ENCODE results near the gene INPP4B.

Gene INPP4B

DNA sequence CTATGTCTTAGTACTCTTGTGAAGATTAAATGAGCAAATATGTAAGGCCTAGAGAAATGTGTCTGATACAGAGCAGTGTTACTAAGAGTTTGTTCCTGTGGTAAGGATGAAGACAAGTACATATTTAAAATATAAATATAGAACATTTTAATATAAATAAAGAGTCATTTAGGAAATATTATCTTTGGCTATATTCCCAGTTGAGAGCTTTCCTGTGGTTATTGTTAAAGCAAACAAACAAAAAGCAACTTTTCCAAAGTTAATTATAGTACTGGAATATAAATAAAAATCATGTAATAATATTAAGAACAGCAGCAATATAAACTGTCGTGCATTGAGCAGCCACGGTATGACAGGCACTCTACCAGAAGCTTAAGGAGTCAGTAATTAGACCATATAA, 472.5 kb downstream of the INPP4B start:
- no peak for DNase-seq (ENCODE audit: low spot score)

DNA sequence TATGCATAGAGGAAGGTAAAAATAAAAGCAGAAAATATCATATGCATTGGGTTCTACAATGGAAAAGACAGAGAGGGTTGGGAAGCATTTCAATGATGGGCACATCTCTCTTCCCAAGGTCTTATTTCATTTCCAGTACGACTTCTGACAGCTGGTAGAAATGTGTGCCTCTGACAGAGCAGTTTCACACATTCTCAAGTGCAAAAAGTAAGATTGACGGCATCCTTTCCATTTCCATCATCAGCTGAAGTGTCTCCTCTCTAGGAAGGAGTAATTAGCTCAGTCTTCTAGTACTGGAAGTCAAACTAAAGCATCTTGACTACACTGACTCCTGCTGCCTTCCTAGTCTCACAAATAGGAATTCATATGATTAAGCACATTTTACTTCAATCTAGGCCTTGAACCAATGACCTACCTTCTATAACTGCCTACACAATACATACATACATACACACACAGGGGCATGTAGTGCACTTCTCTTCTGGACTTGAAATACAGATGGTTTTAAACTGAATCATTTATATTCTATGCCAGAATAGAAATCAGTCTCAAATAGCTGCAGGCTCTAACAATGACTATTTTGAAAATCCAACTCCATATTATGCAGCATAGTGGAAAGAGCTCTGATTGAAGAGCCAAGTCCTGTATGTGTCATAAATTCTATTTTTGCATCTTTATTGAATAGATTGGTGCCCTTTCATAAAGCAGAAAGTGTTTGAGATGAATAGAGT, 473.4 kb downstream of the INPP4B start:
- no peak for DNase-seq (ENCODE audit: low spot score)

DNA sequence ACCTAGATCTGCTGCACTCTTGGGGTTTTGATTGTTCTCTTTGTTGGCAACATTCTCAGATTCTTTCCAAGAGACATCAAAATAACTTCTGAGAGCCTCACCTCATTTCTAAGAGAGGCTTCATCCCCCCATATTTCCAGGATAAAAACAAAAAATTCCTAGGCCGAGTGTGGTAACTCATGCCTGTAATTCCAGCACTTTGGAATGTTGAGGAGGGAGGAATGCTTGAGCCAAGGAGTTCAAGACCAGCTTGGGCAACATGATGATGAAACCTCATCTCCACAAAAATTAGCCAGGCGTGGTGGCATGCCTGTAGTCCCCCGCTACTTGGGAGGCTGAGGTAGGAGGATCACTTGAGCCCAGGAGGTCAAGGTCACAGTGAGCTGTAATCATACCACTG, 477.0 kb downstream of the INPP4B start:
- no peak for DNase-seq (ENCODE audit: low spot score)

DNA sequence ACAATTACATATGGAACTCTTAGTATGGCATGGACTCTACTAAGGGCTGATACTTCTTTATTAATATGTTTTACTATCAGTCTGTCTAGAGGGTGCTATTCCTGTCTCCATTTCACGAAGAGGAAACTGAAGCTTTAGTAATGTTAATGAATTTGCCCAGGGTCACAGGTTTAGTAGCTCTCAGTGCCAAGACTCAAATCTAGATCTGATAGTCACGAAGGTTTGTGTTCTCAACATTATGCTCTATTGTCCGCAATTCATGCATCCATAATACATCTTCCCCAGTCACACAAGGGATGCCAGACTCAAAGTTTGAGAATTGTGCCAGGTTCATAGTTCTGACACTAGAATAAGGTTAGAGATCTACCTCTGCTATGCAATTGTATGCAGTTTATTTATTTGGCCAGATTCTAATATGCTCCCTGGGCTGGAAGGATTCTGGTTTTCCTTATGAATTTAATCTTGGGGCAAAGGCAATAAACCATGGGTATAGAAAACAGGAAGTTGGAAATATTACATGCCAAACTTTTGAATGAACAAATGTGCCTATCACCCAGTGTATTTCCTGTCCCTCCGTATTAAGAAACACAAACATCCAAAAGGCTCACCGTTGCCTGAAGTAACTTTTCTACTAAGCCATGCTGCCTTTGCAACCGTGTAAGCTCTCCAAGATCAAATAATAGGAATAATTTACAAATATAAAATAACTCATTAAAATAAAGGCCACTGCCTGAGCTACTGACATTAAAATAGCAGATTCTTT, 478.5 kb downstream of the INPP4B start:
- no peak for DNase-seq (ENCODE audit: low spot score)

DNA sequence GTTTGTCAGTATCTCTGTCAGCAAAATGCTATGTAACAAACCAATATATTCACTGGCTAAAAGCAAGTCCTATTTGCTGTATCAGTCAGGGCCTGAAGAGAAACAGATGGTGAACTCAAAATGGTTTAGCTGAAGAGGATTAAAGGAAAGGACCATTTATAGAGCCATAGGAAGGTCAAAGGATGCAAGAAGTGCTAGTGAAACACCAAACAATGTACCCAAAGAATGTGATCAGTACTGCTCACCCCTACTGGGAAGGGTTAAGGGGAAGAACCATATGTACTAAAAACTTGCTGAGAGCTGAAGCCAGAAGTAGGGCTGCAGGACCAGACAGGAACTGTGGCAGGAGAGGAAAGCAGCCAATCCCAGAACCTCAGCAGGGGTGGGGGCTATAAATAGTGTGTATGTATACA, 479.3 kb downstream of the INPP4B start:
- DNase-seq (ENCODE audit: low spot score): no peak

DNA sequence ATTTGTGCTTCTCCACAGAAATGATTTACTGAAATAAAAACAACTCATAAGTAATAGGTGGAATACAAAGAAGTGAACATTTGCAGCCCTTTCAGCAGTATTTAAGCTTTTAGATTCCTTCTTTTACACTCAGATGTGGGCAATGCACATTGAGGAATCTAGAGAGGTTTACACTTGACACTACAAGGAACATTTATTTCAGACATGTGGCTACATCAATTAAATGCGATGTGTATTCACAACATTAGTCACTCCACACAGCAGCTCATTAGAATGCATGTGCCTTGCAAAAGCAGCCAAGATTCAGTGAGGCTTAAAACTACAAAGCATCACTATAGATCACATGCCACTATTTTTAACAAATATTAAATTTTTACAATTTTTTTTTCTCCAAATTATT, 480.7 kb downstream of the INPP4B start:
- DNase-seq (ENCODE audit: low spot score): no peak

DNA sequence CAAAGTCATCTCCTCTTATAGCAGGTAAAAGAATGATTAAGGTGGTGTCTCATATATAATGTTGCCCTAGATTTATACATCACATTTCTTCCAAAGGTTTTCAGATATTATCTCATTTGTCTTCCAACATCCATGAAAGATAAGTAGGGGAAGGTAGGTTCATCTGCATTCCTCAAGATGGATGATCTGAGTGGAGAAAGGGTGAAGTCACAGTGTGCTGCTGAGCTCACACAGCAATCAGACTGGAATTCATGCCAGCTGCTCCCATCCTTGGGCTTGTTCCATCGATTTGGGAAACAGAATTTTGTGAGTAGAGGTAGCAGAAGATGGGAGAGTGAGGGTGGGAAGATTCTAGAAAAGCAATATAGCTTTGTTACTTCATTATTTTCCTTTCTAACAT, 482.4 kb downstream of the INPP4B start:
- no peak for DNase-seq (ENCODE audit: low spot score)

DNA sequence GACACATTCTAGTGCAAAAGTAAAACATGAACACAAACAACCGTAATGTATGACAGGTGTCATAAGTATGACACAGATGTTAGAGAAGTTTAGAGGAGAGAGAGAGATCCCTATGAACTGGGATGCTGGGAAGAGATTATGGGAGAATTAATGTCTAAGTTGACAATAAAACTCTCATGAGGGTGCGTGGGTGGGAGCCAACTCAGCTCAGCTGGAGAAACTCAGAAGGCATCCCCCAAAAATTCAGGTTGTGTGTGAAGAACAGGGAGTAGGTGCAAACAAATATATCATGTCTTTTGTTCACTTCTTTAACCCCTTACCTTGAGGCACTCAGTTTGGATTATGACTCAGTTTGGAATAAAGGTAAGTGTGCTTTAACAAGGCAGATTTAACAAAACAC, 484.1 kb downstream of the INPP4B start:
- no peak for DNase-seq (ENCODE audit: low spot score)

DNA sequence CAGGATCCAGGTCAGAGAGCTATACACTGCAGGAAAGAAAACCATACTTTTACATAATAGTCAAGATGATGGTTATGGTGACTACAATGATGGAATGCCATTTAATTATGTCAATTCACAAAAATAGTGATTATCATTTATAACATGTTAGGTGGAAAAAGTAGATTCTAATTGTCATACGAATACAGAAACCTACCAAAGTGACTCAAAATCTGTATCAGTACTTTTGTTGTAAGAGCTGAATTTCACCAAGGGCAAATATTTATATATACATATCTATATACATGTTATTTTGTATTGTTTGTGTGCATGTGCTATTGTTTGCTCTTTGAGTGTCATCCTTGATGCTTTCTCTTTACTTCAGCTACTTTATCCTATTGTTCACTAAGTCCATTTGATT, 485.4 kb downstream of the INPP4B start:
- DNase-seq (ENCODE audit: low spot score): no peak

DNA sequence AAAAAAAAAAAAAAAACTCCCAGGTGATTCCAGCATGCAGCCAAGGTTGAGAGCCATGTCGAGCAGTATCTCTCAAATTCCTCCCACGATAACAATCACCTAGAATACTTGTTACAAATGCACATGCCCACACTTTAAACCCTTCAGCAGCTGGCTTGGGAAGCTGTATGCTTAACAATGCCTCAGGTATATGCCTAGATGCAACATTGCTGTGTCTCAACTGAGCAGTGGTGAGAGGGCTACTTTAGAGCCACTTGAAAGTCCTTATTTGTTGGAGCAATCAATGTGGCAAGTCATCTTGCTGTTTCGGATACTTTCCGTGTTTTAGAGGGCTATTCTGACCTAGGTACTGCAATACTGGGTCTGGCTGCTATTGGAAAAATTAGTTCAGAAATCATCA, 487.4 kb downstream of the INPP4B start:
- DNase-seq (ENCODE audit: low spot score): no peak

DNA sequence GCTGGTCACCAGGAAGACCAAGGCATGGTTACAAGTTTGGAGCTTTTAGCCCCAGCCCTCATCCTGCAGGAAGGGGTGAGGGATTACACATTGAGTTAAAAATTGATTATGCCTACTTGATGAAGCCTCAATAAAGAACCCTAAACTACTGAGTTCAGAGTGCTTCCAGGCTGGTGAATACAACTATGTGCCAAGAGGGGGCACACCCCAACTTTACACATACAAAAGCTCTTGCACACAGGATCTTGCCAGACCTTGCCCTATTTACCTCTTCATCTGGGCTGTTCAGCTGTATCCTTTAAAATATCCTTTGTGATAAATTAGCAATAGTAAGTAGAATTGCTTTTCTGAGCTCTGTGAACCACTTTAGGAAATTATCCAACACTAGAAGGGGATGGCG, 489.3 kb downstream of the INPP4B start:
- no peak for DNase-seq (ENCODE audit: low spot score)

DNA sequence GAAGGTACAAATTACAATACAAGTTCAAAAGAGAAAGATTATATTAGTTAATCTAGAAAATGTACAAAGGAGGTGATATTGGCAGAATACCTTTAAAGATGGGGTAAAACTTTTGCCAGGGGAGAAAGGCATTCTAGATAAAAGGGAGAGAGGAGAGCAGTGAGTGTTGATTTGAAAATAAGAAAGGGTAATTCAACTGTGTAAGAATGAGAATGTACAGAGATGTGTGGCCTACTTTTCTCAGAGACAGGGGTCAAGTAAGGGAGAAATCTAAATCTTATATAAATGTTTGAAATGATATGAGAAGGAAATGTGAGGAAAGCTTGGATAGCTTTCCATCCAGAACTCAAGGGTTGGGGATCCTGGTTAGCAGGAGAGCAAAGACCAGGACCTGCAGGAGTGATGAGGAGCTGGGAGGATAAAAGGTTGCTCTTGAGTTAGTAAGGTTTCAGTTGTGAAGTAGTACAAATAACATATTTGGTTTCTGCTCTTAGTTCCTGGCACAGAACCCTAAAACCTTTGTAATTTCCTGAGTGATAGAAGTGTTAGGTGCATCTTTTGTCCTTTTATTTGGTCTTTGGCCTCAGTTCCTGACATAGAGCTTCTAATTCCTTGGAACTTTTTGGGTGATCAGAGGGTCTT, 489.9 kb downstream of the INPP4B start:
- no peak for DNase-seq (ENCODE audit: low spot score)

DNA sequence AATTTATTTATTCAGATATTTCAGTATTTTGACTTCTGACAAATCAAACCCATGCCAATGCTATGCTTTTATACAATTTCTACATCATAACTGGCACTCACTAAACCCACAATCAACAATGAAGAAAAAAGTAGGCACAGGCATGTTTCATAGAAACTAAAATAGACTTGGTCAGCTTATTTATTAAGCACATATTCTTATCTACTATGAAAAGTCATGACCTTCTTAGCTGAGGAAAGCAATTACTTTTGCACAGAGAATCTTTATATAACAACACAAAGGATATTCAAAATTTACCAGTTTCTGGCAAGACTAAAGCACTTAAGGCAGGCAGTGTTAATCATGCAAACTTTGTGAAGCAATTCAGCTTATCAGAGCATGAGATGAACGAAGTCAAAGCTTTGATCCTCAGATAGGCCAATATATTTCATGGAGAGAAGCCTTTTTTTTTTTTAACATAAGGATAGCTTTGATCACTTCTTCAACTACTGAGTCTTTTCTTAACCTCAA, 490.6 kb downstream of the INPP4B start:
- DNase-seq (ENCODE audit: low spot score): no peak

DNA sequence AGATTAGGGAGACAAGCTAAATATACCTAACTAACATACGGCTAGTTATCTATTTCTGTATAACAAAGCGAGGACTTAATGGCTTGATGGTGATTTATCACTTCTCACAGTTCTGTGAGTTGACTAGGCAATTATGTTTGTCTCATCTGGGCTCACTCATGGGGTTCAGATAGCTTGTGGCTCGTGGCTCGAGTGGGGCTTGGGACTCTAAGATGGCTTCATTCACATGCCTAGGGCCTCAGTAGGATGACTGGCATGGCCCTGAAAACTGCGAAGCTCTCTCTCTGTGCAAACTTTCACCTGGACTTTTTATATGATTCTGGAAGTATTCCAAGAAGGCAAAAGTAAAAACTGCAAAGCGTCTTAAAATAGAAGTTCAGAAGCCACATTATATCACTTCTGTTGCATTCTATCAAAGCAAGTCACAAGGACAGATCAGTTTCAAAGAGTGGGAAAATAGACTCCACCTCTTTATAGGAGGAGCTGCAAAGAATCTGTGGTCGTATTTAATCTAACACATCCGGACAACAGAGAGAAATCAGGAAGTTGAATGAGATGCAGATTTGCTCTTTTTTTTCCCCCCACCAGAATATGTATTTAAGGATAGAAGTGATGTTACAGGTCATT, 491.2 kb downstream of the INPP4B start:
- DNase-seq (ENCODE audit: low spot score): no peak

DNA sequence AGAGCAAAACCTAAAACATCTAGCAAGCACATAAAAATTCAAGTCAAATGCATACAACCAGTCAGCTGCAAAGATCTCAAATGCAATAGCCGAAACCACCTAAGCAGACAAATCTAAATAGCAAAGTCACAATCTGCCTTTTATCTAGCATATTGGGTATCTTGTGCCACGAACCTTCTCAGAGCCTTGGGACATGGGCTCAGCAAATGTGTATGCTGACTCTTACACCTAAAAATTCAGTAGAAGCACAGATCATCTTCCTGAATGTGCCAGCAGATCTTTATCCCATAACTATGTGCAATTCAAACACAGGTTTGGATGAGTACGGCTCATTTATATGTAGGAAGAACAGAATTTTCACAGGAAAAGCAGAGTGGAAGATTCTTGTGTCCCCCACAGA, 492.1 kb downstream of the INPP4B start:
- DNase-seq (ENCODE audit: low spot score): no peak

DNA sequence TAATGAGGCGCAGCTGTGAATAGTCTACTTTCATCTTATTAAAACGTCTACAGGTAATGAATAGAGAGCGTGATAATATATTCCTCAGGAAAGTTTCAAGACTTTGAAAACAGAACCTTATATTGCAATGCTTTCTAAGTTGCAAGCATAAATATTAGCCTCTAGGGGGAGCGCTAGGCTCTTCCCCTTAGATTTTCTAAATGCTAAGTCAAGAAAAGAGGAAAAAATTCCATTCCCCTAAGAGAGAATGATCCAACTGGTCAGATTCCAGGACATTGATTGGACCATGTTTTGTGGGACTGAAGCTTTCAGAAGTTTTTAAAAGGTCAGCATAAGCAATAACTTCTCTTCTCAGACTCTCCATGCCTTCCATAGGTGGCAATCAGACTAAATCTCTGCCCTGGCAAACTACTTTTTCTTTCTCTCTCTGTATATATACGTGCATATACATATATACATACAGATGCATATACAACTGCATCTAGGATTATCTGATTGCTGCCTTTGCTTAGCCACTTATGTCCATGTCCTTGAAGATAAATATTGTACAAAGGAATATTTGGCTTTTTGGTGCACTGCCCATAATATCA, 492.9 kb downstream of the INPP4B start:
- peak; percentile 43 for DNase-seq (ENCODE audit: low spot score)

DNA sequence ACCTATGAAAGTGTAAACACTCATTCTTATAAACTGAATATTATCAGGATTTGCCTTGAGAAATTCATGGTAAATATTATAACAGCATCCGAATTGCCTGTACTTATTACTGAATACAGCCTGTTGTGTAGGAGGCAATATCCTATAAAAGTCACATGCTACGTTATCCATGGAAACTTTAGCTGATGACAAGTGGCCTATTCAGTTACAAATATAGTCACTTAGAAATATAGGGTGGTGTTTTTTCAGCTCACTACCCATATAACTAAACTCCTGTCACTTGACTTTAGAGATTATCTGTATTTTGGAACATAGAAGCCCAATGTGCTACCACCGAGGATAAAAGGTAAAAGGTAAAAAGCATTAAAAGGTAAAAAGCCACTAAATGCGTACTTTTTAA, 493.4 kb downstream of the INPP4B start:
- no peak for DNase-seq (ENCODE audit: low spot score)

DNA sequence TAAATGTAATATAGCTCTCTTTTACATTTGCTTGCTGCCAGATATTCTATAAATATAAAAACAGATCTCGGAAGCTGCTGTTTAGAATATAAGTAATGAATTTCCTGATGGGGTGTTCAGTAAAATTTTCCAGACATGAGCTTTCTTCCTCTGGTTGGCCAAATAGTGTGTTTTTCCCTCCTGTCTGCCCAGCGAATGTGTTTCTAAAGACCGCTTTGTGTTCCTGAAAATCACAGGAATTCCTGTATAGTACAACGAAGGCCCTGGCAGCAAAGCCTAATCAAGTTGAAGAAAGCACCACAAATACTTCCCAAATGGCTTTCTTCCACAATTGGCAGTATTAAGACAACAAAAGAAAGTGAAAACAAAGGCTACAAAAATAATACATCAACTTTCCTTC, 494.1 kb downstream of the INPP4B start:
- DNase-seq (ENCODE audit: low spot score): peak; percentile 4

DNA sequence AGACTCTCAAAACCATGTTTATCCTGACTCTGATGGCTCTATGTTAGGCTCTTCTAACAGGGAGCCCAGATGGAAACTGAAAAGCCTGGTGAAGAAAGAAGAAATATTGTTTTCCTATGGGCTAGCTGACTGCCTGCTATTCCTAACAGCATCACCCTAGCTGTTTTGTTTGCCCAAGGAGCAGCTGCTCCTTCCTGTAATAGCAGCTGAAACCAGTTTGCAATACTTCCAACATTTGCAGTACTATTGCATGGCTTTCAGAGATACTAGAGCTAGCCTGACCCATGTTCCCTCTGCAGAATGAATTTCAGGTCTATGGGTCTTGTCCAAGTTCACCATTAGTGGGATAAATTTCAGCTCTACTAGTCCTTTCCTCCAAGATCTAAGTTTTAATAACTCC, 495.2 kb downstream of the INPP4B start:
- DNase-seq (ENCODE audit: low spot score): peak; percentile 5

DNA sequence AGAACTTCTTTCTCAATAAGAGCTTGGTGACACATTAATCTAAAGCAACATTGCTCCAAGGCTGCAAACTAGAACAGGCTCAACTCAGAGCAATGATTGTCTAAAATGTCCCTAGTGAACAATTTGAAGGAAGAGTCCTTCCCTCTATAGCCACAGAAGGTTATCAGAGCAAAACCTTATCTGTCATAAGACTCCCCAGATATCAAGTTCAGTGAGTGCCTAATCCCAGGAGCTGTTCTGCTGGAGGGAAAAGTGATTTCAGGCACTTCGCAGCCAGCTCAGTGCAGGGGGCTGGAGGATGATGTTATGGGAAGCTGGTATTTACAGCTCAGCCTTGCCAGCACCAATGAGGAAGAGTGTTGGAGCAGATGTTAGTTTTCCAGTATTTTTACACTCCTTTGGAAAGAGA, 497.5 kb downstream of the INPP4B start:
- no peak for DNase-seq (ENCODE audit: low spot score)

DNA sequence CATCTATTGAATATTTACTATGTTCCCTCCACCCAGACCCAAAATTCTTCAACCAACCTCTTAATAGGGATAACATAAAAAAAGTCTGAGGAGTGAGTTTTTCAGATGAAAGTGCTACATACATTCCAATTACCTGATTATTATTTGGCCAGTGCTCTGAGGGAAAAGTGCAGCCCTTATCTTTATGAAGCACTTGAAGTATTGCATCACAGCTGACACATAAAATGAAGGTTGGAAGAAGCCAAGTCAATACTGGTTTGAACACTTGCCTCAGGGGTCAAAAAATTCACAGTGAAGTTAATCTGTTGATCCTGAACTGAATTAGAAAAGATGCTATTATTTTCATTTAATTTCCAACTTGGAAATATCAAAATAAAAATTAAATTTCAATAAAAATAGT, 498.9 kb downstream of the INPP4B start:
- DNase-seq (ENCODE audit: low spot score): no peak

DNA sequence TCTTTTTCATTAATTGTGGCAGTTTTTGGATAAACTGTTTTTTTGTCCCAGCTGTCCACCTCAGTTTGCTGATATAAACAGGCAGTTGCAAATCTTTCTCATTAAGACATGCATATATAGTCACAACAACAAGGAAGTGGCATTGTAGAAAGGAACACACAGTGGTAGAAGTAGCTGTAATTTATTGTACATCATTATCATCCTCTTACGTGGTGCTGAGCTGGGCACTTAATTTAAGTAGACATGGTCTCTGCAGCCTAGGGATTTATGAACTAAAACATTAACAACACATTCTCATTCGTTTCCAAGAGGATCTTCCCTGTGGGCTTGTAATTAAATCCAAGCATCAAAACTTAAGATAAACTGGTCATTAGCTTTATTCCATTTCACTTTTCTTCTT, 500.2 kb downstream of the INPP4B start:
- DNase-seq (ENCODE audit: low spot score): no peak
